GM12873 (cell line): ENCODE results near the gene DYSF.

Source experiments
- CTCF ChIP-seq: IDR thresholded peaks from 2 replicates; pipeline ENCODE4 v1.5.1; 2012; ENCODE audit warnings: low read depth, mild to moderate bottlenecking, moderate library complexity, low read length, control low read depth; ENCODE audit not compliant: insufficient read depth; ENCODE audit errors: missing control alignments

Gene DYSF

DNA sequence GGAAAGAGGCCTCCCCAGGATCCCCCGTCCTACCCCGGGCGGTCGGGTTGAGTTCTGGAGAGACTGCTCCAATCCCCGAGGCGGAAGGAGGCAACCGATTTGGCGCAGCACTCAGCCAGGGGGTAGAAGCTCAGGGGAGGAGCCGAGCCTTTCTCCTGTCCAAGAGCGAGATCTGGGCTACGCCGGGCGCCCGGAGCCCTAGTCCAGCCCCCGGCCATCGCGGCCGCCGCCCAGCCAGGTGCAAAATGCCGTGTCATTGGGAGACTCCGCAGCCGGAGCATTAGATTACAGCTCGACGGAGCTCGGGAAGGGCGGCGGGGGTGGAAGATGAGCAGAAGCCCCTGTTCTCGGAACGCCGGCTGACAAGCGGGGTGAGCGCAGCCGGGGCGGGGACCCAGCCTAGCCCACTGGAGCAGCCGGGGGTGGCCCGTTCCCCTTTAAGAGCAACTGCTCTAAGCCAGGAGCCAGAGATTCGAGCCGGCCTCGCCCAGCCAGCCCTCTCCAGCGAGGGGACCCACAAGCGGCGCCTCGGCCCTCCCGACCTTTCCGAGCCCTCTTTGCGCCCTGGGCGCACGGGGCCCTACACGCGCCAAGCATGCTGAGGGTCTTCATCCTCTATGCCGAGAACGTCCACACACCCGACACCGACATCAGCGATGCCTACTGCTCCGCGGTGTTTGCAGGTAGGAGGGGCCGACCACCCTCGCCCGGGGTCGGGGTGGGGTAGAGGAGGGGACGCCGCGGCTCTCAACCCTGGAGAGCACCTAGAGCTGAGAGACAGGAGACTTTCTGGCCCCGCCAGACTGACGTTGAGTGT lies at the start of gene DYSF:
Gene DYSF, plus strand, starts transcription at position 158 of the 817 bp plus-strand sequence.
- TF ChIP-seq CTCF = no peak

DNA sequence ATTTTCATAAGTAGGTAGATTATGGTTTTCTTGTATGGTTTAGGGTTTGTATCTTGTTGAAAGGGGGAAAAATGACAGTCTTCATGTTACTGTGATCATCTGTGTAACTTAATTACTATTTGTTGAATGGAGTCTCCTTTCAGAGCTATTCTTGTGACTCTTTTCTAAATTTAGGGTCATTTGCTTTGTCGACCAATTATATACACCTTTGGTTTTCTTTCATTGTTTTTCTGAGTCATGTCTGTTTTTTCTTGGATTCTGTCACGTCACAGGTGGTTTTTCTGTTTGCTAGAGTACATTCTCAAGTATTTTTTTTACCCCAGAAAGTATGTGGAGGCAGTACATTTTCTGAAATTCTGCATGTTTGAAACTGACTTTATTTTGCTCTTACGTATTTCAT lies 43.8 kb upstream of the DYSF start:
- no peak for TF ChIP-seq CTCF

DNA sequence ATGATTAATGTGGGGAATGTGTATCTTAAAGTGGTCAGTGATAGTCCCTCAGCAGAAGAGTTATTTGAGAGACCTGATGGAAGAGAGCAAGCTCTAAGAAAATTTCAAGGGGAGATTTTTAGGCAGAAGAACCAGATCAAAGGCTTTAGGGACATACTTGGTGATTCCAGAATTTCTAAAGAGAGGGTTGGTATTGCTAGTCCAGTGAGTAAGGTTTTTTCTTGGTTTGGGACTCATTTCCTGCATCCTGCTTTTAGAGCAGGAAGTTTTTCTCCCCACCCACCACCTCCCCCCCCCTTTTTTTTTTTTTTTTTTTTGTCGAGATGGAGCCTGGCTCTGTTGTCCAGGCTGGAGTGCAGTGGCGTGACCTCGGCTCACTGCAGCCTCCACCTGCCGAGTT lies 42.7 kb upstream of the DYSF start:
- TF ChIP-seq CTCF = no peak

- TF ChIP-seq CTCF = no peak
These were observed 35.8 kb upstream of the DYSF start for GRCh38 chr2:71417300-71418202.

DNA sequence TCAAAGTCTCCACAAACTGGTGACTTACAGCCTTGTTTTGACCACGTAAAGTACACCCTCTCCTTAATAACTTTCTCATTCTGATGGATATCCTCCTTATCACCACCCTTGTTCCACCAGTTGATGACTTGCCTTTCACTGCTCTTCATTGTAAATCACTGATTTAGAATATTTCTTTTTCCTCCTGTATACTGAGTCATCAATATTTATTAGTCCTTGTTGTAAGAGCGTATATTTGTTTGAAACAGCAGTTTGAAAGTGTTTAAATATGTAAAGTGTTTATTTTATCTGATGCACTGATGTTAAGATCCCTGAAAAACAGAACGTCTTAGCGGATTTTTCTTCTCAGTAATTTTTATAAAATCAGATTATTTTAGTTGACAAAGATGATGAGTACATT lies 34.2 kb upstream of the DYSF start:
- TF ChIP-seq CTCF = no peak

- TF ChIP-seq CTCF = no peak
These were observed 33.4 kb upstream of the DYSF start for GRCh38 chr2:71419976-71420375.

- TF ChIP-seq CTCF = no peak
These were observed 30.6 kb upstream of the DYSF start for GRCh38 chr2:71422786-71423185.
